Gastroesophageal sphincter (tissue), 3 donors: ENCODE data around the gene ATP6V0D1.

Source experiments
- CTCF ChIP-seq, 4 experiments: fragments of 200-600 bp in 2 of 4; fragments of 450-650 bp in 2 of 4; sonication (generic) in 1 of 4; IDR thresholded peaks; one replicate each; pipeline ENCODE4 v1.5.1; 2017 to 2019; ENCODE audit warnings: antibody characterized with exemption in 4 of 4, mild to moderate bottlenecking in 2 of 4, moderate library complexity in 2 of 4
- POLR2A ChIP-seq, 2 donors: fragments of 450-650 bp; IDR thresholded peaks; one replicate each; pipeline ENCODE4 v1.6.1; 2017; ENCODE audit warnings: antibody characterized with exemption in 2 of 2, mild to moderate bottlenecking in 2 of 2, moderate library complexity in 1 of 2

DNA sequence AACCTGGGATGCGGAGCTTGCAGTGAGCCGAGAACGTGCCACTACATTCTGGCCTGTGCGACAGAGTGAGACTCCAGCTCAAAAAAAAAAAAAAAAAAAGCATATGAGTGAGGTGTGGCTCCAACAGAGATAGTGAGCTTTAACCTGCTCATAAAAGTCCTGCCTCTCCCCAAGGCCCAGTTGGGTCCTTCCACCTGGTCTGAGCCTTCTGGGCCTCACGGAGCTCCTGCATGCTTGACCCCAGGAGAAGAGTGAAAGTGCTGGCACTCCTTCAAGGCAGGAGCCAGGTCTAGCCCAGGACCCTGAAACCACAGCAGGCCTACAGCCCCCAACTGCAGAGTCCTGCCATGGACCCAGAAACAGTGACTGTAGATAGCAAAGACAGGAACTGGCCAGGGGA lies 32.4 kb downstream of the ATP6V0D1 start:
- TF ChIP-seq CTCF (IDR thresholded peaks at IDR 0.05) (no peak), POLR2A (IDR thresholded peaks at IDR 0.05) (no peak)
